OCI-LY7 (cell line): ENCODE results near the gene ZBED2. TPM values are rescaled to one million over a fixed set of nuclear protein-coding genes. Genes with fewer than 3 reads are reported as not detected.

Experiments used
- BruUV-seq: library from RNA; stranded (reverse); fragments of 400-500 nt; replicated peaks from 2 replicates; lab custom pipeline; 2021; lab: Mats Ljungman, UMichigan
- CTCF ChIA-PET: fragments of 300-600 bp; sonication (Branson Sonifier 250); formaldehyde crosslinking; loops from one replicate; lab custom pipeline; 2022; ENCODE audit warnings: antibody characterized with exemption; ENCODE audit not compliant: unreplicated experiment; lab: Charles Lee
- POLR2A ChIA-PET: fragments of 300-600 bp; sonication (Branson Sonifier 250); formaldehyde crosslinking; loops from one replicate; lab custom pipeline; 2022; ENCODE audit warnings: antibody characterized with exemption; lab: Charles Lee
- DNase-seq: peaks from one replicate; pipeline ENCODE4 v3.0.0-alpha.2; 2015; ENCODE audit warnings: low spot score
- H2AFZ ChIP-seq: fragments of 200-600 bp; sonication (generic), shearing (Covaris generic); 2 replicates; pipeline ENCODE4 v1.6.1; 2014; ENCODE audit warnings: mild to moderate bottlenecking, antibody characterized with exemption, low read length, moderate library complexity
- H3K27ac ChIP-seq: fragments of 200-600 bp; sonication (generic); 2 replicates; pipeline ENCODE4 v1.5.1; 2014; ENCODE audit warnings: mixed run types, low read depth, mild to moderate bottlenecking, moderate library complexity, low read length, inconsistent platforms; ENCODE audit not compliant: poor library complexity, severe bottlenecking
- H3K36me3 ChIP-seq: fragments of 200-600 bp; sonication (generic); 2 replicates; pipeline ENCODE4 v1.6.1; 2014; ENCODE audit warnings: mild to moderate bottlenecking, antibody characterized with exemption, low read length, moderate library complexity, mixed read lengths; ENCODE audit not compliant: insufficient read depth
- H3K4me1 ChIP-seq: fragments of 200-600 bp; sonication (generic); 2 replicates; pipeline ENCODE4 v1.5.1; 2014; ENCODE audit warnings: mild to moderate bottlenecking, low read length; ENCODE audit not compliant: insufficient read depth, poor library complexity, severe bottlenecking
- H3K4me2 ChIP-seq: fragments of 200-600 bp; sonication (generic); 2 replicates; pipeline ENCODE4 v1.6.1; 2014; ENCODE audit warnings: mild to moderate bottlenecking, low read length
- H3K4me3 ChIP-seq: fragments of 200-600 bp; sonication (generic); 2 replicates; pipeline ENCODE4 v1.5.1; 2014; ENCODE audit warnings: mild to moderate bottlenecking, low read depth, low read length; ENCODE audit not compliant: poor library complexity, severe bottlenecking
- H3K79me2 ChIP-seq: fragments of 200-600 bp; sonication (generic); 2 replicates; pipeline ENCODE4 v1.6.1; 2016; ENCODE audit warnings: low read depth, mild to moderate bottlenecking, low read length, moderate library complexity, mixed read lengths; ENCODE audit not compliant: insufficient read depth
- H3K9me2 ChIP-seq: fragments of 200-600 bp; sonication (generic); 2 replicates; pipeline ENCODE4 v1.6.1; 2016; ENCODE audit warnings: mild to moderate bottlenecking, low read length, mixed read lengths; ENCODE audit not compliant: insufficient read depth
- H3K9me3 ChIP-seq: fragments of 200-600 bp; sonication (generic); 2 replicates; pipeline ENCODE4 v1.6.1; 2014; ENCODE audit warnings: mild to moderate bottlenecking, mixed run types, low read length, mixed read lengths
- H4K20me1 ChIP-seq: fragments of 200-600 bp; sonication (generic); 2 replicates; pipeline ENCODE4 v1.6.1; 2014; ENCODE audit warnings: mild to moderate bottlenecking, antibody characterized with exemption, low read length, moderate library complexity, mixed read lengths; ENCODE audit not compliant: insufficient read depth
- CTCF ChIP-seq: fragments of 200-600 bp; sonication (generic); conservative IDR thresholded peaks from 2 replicates; pipeline ENCODE4 v1.5.1; 2014; ENCODE audit warnings: mild to moderate bottlenecking, antibody characterized with exemption, low read length, moderate library complexity, mixed read lengths
- EZH2phosphoT487 ChIP-seq: fragments of 200-600 bp; sonication (generic); IDR thresholded peaks from 2 replicates; pipeline ENCODE4 v1.6.1; 2018; ENCODE audit warnings: low read depth, borderline replicate concordance, mild to moderate bottlenecking, mixed run types, antibody characterized with exemption, low read length, moderate library complexity, mixed read lengths
- intact Hi-C: fragments of 100-400 bp; cut with micrococcal nuclease; formaldehyde crosslinking; loops from one replicate; pipeline ENCODE4 v1.10.0; 2022; ENCODE audit not compliant: unreplicated experiment
- total RNA-seq, 2 experiments: library from RNA; depleted of rRNA in 1 of 2; stranded (reverse); fragments of >200 nt in 1 of 2; shearing (Covaris generic) in 1 of 2; gene quantifications; 2 replicates each; pipeline ENCODE4 v1.2.3, GENCODE V29; 2014 to 2022

ZBED2 gene
- total RNA-seq, 2 experiments from 2014 or later, result not detected

- Histone ChIP-seq H3K9me3 (no peaks in the 10 kb centered on the region), H3K9me2 (no peaks in the 10 kb centered on the region), H3K79me2 (no peaks in the 10 kb centered on the region), H4K20me1 (no peaks in the 10 kb centered on the region), H2AFZ (no peak overlapping the region), H3K4me2 (no peak overlapping the region), H3K4me3 (no peak overlapping the region), H3K27ac (no peak overlapping the region), H3K36me3 (no peaks in the 10 kb centered on the region), H3K4me1 (no peaks in the 10 kb centered on the region)
- ChIA-PET CTCF (no interaction called here), POLR2A (interaction anchor here (1.2 kb wide), 1 partner anchor 23 kb away, joined by 3 read pairs; no protein-coding TSS in a partner anchor)
- BruUV-seq, result no TSS peak
- TF ChIP-seq EZH2phosphoT487 (no peak), CTCF (no peak)
- no peak for DNase-seq
- intact Hi-C loops, result no loop called here
These were observed 26.2 kb downstream of the ZBED2 start for GRCh38 chr3:111568911-111569310.

- CTCF ChIA-PET, result no interaction called here
These were observed 26.8 kb downstream of the ZBED2 start for GRCh38 chr3:111568355-111568754.

More at GRCh38 chr3:111568355-111568754, 26.8 kb downstream of the ZBED2 start:
- no peak overlapping the region for H2AFZ ChIP-seq
- H3K4me2 ChIP-seq, result no peak overlapping the region
- H3K9me3 ChIP-seq, result no peaks in the 10 kb centered on the region
- no peaks in the 10 kb centered on the region for H3K36me3 ChIP-seq
- H3K79me2 ChIP-seq, result no peaks in the 10 kb centered on the region
- no peak overlapping the region for H3K4me3 ChIP-seq
- POLR2A ChIA-PET, result interaction anchor here (1.2 kb wide), 1 partner anchor 23 kb away, joined by 3 read pairs; no protein-coding TSS in a partner anchor
- no peak for TF ChIP-seq CTCF
- TF ChIP-seq EZH2phosphoT487, result no peak
- DNase-seq, result no peak
- intact Hi-C loops, result no loop called here
- H3K4me1 ChIP-seq, result no peaks in the 10 kb centered on the region
- H3K9me2 ChIP-seq, result no peaks in the 10 kb centered on the region
- BruUV-seq, result no TSS peak
- no peak overlapping the region for H3K27ac ChIP-seq
- no peaks in the 10 kb centered on the region for H4K20me1 ChIP-seq
